SJCRH30 (cell line): ENCODE results near the gene TRPM4. TPM values are rescaled to one million over a fixed set of nuclear protein-coding genes. Genes with fewer than 3 reads are reported as not detected.

Experiments used
- DNase-seq, 2 experiments: peaks; one replicate each; pipeline ENCODE4 v3.0.0-alpha.2; 2015 to 2020
- H3K27ac ChIP-seq: fragments of 250-450 bp; sonication (Bioruptor Pico); 2 replicates; pipeline ENCODE4 v1.5.1; 2020; ENCODE audit warnings: mild to moderate bottlenecking, moderate library complexity
- H3K27me3 ChIP-seq: fragments of 250-450 bp; sonication (Bioruptor Pico); 2 replicates; pipeline ENCODE4 v1.5.1; 2020; ENCODE audit warnings: mild to moderate bottlenecking, moderate library complexity
- H3K36me3 ChIP-seq: fragments of 250-450 bp; sonication (Bioruptor Pico); 2 replicates; pipeline ENCODE4 v1.5.1; 2020; ENCODE audit warnings: mild to moderate bottlenecking, moderate library complexity
- H3K4me1 ChIP-seq: fragments of 250-450 bp; sonication (Bioruptor Pico); 2 replicates; pipeline ENCODE4 v1.5.1; 2020; ENCODE audit warnings: mild to moderate bottlenecking, moderate library complexity
- H3K4me3 ChIP-seq: fragments of 250-450 bp; sonication (Bioruptor Pico); 2 replicates; pipeline ENCODE4 v1.5.1; 2020; ENCODE audit warnings: mild to moderate bottlenecking, moderate library complexity
- H3K9me3 ChIP-seq: fragments of 250-450 bp; sonication (Bioruptor Pico); replicated peaks from 2 replicates; pipeline ENCODE4 v1.5.1; 2020; ENCODE audit warnings: mild to moderate bottlenecking, moderate library complexity
- total RNA-seq: library from RNA; depleted of rRNA; stranded (reverse); fragments of >200 nt; shearing (Covaris generic); gene quantifications from 2 replicates; pipeline ENCODE4 v1.2.3, GENCODE V29; 2014; rRNA removed

The TRPM4 gene
- total RNA-seq, 1 experiment from 2014 or later = 1.2 TPM

DNA sequence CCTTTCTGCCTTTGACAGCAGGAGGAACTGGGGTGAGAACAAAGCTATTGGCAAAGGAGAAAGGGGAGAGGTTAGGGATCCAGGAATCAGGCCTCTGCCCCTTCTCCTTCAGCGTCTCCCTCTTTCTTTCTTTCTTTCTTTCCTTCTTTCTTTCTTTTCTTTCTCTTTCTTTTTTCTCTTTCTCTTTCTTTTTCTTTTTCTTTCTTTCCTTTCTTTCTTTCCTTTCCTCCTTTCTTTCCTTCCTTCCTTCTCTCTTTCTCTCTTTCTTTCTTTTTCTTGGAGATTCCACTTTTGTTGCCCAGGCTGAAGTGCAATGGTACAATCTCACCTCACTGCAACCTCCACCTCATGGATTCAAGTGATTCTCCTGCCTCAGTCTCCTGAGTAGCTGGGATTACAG is 75.6 kb downstream of the TRPM4 start:
- Histone ChIP-seq H3K27me3 (no peaks in the 10 kb centered on the region), H3K9me3 (no peaks in the 10 kb centered on the region), H3K27ac (no peak overlapping the region), H3K4me1 (no peaks in the 10 kb centered on the region), H3K4me3 (no peak overlapping the region), H3K36me3 (no peaks in the 10 kb centered on the region)
- no peak for DNase-seq

DNA sequence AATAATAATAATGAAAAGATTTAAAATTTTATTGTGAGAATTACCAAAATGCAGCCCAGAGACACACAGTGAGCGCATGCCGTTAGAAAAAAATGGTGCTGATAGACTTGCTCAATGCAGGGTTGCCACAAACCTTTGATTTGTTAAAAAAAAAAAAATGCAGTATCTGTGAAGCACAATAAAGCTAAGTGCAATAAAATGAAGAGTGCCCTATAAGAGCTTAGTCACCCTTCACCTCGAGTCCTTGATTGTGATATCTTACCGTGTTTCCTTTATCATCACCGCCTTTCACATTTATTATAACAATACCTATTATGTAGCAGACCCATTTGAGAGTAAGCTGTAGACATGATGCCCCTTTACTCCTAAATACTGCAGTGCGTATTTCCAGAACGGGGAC is 84.2 kb downstream of the TRPM4 start:
- Histone ChIP-seq H3K27me3 (no peaks in the 10 kb centered on the region), H3K4me3 (no peak overlapping the region), H3K9me3 (no peaks in the 10 kb centered on the region), H3K4me1 (no peaks in the 10 kb centered on the region), H3K36me3 (no peaks in the 10 kb centered on the region), H3K27ac (no peak overlapping the region)
- DNase-seq = no peak

DNA sequence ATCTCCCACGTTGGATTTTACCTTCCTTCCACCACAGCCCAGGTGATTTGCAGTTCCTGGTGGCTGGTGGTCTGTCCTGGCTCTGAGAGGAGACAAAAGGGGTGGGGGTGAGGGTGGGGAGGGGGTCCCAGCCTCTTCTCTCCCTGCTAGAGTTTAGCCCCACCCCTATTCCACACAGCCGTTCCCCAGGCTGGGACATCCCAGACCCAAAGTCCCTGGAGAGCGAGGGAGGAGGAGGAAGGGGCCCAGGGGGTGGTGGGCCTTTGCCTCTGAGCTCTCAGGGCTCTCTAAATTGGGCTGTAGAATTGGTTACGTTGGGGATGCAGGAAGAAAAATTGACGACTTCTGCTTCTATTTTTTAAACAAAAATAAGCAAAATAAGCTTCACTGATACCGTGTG is 85.5 kb downstream of the TRPM4 start:
- no peak for DNase-seq
- H3K4me1 ChIP-seq = no peaks in the 10 kb centered on the region
- no peaks in the 10 kb centered on the region for H3K27me3 ChIP-seq
- no peak overlapping the region for H3K27ac ChIP-seq
- H3K4me3 ChIP-seq = no peak overlapping the region
- no peaks in the 10 kb centered on the region for H3K9me3 ChIP-seq
- H3K36me3 ChIP-seq = no peaks in the 10 kb centered on the region

DNA sequence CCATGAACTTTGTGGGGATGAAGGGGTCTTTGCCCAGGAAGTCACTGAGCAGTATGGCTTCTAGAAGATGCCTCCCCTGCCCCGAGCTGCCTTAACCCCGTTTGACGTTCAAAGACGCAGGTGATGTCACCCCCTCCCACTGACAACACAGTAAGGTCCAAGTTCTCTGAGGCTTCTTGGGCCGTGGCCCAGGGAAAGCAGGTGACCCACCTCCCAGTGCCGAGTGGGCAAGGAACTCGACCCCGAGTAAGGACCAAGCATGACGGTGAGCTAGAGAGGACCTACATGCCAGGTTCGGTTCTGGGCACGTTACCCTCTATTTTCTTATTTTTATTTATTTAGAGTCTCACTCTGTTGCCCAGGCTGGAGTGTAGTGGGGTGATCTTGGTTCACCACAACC is 86.1 kb downstream of the TRPM4 start:
- H3K27ac ChIP-seq = no peak overlapping the region
- H3K4me3 ChIP-seq = no peak overlapping the region
- H3K9me3 ChIP-seq = no peaks in the 10 kb centered on the region
- no peaks in the 10 kb centered on the region for H3K27me3 ChIP-seq
- no peaks in the 10 kb centered on the region for H3K36me3 ChIP-seq
- no peaks in the 10 kb centered on the region for H3K4me1 ChIP-seq
- DNase-seq = no peak

DNA sequence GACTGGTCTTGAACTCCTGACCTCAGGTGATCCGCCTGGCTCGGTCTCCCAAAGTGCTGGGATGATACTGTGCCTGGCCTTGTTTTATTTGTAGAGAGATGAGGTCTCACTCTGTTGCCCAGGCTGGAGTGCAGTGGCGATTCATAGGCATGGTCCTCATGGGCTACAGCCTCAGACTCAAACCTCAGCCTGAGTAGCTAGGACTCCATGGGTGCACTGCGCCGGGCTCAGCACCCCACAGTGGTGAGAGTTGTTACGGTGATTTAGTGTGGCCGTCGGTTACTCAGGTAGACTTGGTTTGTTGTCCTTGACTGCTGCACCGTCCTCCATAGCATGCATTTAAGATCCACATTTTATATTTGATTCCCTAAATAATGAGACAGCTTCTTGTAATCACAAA is 86.7 kb downstream of the TRPM4 start:
- no peaks in the 10 kb centered on the region for H3K9me3 ChIP-seq
- no peaks in the 10 kb centered on the region for H3K36me3 ChIP-seq
- no peaks in the 10 kb centered on the region for H3K4me1 ChIP-seq
- no peak overlapping the region for H3K27ac ChIP-seq
- no peaks in the 10 kb centered on the region for H3K27me3 ChIP-seq
- no peak overlapping the region for H3K4me3 ChIP-seq
- DNase-seq = no peak

DNA sequence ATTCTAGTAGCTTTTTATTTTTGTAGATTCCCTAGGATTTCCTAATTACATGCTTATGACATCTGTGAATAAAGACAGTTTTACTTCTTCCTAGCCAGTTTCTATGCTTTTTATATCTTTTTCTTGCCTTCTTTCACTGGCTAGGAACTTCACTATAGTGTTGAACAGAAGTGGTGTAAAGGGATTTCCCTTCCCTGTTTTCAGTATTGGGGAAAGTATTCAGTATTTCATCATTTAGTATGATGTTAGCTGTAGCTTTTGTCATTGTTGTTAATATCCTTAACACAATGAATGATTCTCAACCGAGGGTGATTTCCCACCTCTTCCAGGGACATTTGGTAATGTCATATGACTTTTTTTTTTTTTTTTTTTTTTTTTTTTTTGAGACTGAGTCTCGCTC is 90.1 kb downstream of the TRPM4 start:
- no peaks in the 10 kb centered on the region for H3K9me3 ChIP-seq
- DNase-seq = no peak
- H3K27ac ChIP-seq = no peak overlapping the region
- no peaks in the 10 kb centered on the region for H3K36me3 ChIP-seq
- no peaks in the 10 kb centered on the region for H3K27me3 ChIP-seq
- H3K4me3 ChIP-seq = no peak overlapping the region
- H3K4me1 ChIP-seq = no peaks in the 10 kb centered on the region

DNA sequence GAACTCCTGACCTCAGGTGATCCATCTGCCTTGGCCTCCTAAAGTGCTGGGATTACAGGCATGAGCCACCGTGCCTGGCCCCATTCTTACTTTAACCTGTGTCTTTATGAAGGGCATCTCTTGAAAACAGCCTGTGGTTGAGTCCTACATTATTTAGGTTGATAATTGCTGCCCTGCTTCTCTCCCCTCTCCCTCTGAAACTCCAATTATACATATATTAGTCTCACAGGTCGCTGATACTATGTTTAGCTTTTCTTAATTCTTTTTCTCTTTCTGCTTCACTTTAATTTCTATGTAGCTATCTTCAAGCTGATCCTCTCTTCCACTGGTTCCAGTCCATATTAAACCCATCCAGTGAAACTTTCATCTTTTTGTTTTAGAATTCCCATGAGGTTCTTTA is 92.3 kb downstream of the TRPM4 start:
- no peaks in the 10 kb centered on the region for H3K4me1 ChIP-seq
- H3K4me3 ChIP-seq = no peak overlapping the region
- H3K27me3 ChIP-seq = no peaks in the 10 kb centered on the region
- H3K36me3 ChIP-seq = no peaks in the 10 kb centered on the region
- no peak for DNase-seq
- H3K27ac ChIP-seq = no peak overlapping the region
- H3K9me3 ChIP-seq = no peaks in the 10 kb centered on the region

DNA sequence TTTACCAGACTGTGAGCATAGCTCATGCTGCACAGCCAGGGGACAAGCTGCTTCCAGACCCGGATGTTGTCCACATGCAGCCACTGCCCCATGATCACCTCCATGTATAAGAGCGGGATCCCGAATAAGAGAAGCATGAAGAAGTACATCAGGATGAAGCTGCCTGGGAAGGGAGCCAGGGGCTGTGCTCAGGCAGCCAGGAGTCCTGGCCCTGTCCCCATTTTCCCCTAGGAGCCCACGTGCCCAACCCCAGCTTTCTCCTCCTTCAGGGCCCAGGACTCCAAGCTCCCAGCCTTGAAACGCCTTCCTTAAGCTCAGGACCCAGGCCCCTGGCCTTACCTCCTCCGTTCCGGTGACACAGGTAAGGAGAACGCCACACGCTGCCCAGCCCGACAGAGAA is 98.1 kb downstream of the TRPM4 start:
- Histone ChIP-seq H3K4me1 (no peaks in the 10 kb centered on the region), H3K27me3 (no peaks in the 10 kb centered on the region), H3K27ac (no peak overlapping the region), H3K36me3 (no peaks in the 10 kb centered on the region), H3K4me3 (no peak overlapping the region), H3K9me3 (peaks cover 8% of the 10 kb centered on the region)
- DNase-seq = no peak

DNA sequence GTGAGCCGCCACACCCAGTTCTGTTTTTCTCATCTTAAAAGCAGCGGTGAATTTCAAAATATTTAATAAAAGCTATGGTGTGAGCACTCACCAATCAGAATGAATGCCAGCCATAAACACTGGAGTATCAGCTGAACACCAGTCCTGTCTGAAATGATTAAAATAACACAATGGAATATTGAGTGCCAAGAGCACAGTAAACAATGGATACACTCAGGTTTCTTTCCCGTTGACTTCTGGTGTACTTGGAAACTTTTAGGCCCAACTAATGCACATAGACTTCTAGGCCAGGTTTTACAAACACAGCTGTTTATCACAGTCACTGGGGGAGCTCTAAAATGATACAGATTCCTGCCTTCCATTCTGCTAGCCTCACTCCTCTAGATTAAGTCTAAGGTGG is 99.1 kb downstream of the TRPM4 start:
- peaks cover 8% of the 10 kb centered on the region for H3K9me3 ChIP-seq
- no peak overlapping the region for H3K4me3 ChIP-seq
- H3K27ac ChIP-seq = no peak overlapping the region
- no peak for DNase-seq
- no peaks in the 10 kb centered on the region for H3K4me1 ChIP-seq
- H3K27me3 ChIP-seq = no peaks in the 10 kb centered on the region
- H3K36me3 ChIP-seq = no peaks in the 10 kb centered on the region

Other genes with a start within 250 kb of the TRPM4 start
- not detected in 2 replicates for gene DHDH, start 224.1 kb upstream of the TRPM4 start, total RNA-seq
- gene BAX, start 202.9 kb upstream of the TRPM4 start, total RNA-seq = 49.1 and 56.9 TPM in 2 replicates
- 1,133 and 1,259 TPM in 2 replicates for gene FTL, start 192.5 kb upstream of the TRPM4 start, total RNA-seq
- 38.9 and 42.8 TPM in 2 replicates for gene GYS1, start 164.5 kb upstream of the TRPM4 start, total RNA-seq
- gene RUVBL2, start 163.9 kb upstream of the TRPM4 start, total RNA-seq = 139 and 152 TPM in 2 replicates
- not detected in 2 replicates for gene LHB, start 140.7 kb upstream of the TRPM4 start, total RNA-seq
- not detected in 2 replicates for gene CGB3, start 133.5 kb upstream of the TRPM4 start, total RNA-seq
- gene CGB2, start 125.9 kb upstream of the TRPM4 start, total RNA-seq = not detected in 2 replicates
- not detected in 2 replicates for gene CGB1, start 120.9 kb upstream of the TRPM4 start, total RNA-seq
- not detected in 2 replicates for gene CGB5, start 113.9 kb upstream of the TRPM4 start, total RNA-seq
- gene CGB8, start 108.7 kb upstream of the TRPM4 start, total RNA-seq = not detected in 2 replicates
- not detected in 2 replicates for gene CGB7, start 100.0 kb upstream of the TRPM4 start, total RNA-seq
- not detected in 2 replicates for gene NTF4, start 93.0 kb upstream of the TRPM4 start, total RNA-seq
- not detected in 2 replicates for gene KCNA7, start 85.1 kb upstream of the TRPM4 start, total RNA-seq
- 241 and 253 TPM in 2 replicates for gene SNRNP70, start 72.3 kb upstream of the TRPM4 start, total RNA-seq
- gene LIN7B, start 43.4 kb upstream of the TRPM4 start, total RNA-seq = 4.1 and 5.0 TPM in 2 replicates
- gene C19orf73, start 38.6 kb upstream of the TRPM4 start, total RNA-seq = 0.99 and 1.7 TPM in 2 replicates
- 20.8 and 27.1 TPM in 2 replicates for gene PPFIA3, start 38.2 kb upstream of the TRPM4 start, total RNA-seq
- 2.1 and 3.2 TPM in 2 replicates for gene HRC, start 2.4 kb upstream of the TRPM4 start, total RNA-seq
- gene SLC6A16, start 167.4 kb downstream of the TRPM4 start, total RNA-seq = 0.33 and 0.40 TPM in 2 replicates
- not detected in 2 replicates for gene CD37, start 177.6 kb downstream of the TRPM4 start, total RNA-seq
- 72.1 and 72.3 TPM in 2 replicates for gene TEAD2, start 204.6 kb downstream of the TRPM4 start, total RNA-seq
- 0.13 and 0.24 TPM in 2 replicates for gene DKKL1, start 206.1 kb downstream of the TRPM4 start, total RNA-seq
- not detected in 2 replicates for gene KASH5, start 230.5 kb downstream of the TRPM4 start, total RNA-seq